Measurements from ENCODE around the gene HOMER1. TPM values are rescaled to one million over a fixed set of nuclear protein-coding genes. Genes with fewer than 3 reads are reported as not detected.

The HOMER1 gene
- total and polyA plus RNA-seq, 9 of the 15 experiments (the other 6 are each of a cell fraction or from before 2014, with no cell fraction given): 6.3 to 39.9 (median 9.9) TPM

DNA sequence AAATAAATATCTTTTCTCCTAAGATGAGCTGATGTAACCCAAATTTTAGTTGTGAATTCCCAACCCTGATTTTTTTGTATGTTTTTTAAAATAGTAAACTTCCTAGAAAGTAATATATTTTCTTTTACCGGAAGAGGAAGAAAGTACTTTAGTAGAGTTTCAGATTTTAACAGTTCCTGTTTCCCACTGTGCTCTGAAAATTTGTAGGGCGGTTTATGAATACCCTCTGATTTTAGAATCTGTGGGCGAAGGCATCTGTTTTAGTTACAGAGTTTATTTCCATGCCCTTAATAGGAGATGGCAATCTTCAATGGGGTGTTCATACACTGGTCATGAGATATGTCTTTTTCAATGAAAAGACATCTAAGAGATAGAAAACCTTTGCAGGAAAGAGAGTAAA lies 3.7 kb upstream of the HOMER1 start:
- Histone ChIP-seq H3K9me1 (ENCODE audit: control insufficient read depth, insufficient read depth, low read length) (no peaks in the 10 kb centered on the region), H3K79me2 (ENCODE audit: control insufficient read depth, insufficient read depth, low read length) (peaks cover 8% of the 10 kb centered on the region), H3K27me3 (ENCODE audit: control insufficient read depth in 2 of 2, insufficient read depth in 2 of 2, low read length in 2 of 2) (no peaks in the 10 kb centered on the region), H3K36me3 (ENCODE audit: control insufficient read depth, insufficient read depth, low read length) (no peaks in the 10 kb centered on the region), H3K4me2 (ENCODE audit: insufficient read depth, low read length) (no peak overlapping the region), H4K20me1 (replicated peaks; ENCODE audit: control insufficient read depth, insufficient read depth, low read length) (no peaks in the 10 kb centered on the region), H3K27ac (ENCODE audit: extremely low read depth, low read depth, low read length) (no peak overlapping the region), H3K9ac (ENCODE audit: insufficient read depth in 1 of 2, low read depth in 2 of 2, low read length in 2 of 2) (no peak overlapping the region), H3K9me3 (replicated peaks; ENCODE audit: control insufficient read depth, insufficient read depth, low read depth, low read length) (no peaks in the 10 kb centered on the region), H3K4me3 (no peak overlapping the region), H2AFZ (ENCODE audit: low read depth, low read length) (no peak overlapping the region), H3K4me1 (replicated peaks in 1 of 2; ENCODE audit: control insufficient read depth in 2 of 2, insufficient read depth in 2 of 2, low read length in 2 of 2) (peaks cover 0 to 13% of the 10 kb centered on the region in 2 experiments; a peak in 2 of 5 replicates)
- ChIA-PET POLR2A (no interaction called here), CTCF (ENCODE audit: low intra/inter-chr PET ratio) (no interaction called here)
- DNase-seq (ENCODE audit: extremely low read depth in 1 of 4, low spot score in 3 of 4) (no peak), FAIRE-seq (no peak), ATAC-seq (no peak)
- no TSS peak for BruUV-seq (replicated peaks)
- in situ Hi-C loops (cut with MboI) (no loop called here), intact Hi-C loops (cut with micrococcal nuclease) (no loop called here)
- WGBS (ENCODE audit: insufficient coverage, low coverage, missing lambda C conversion rate): 79% methylated on average over 3 of the region's 3 CpGs
- TF ChIP-seq, protein P1, sequence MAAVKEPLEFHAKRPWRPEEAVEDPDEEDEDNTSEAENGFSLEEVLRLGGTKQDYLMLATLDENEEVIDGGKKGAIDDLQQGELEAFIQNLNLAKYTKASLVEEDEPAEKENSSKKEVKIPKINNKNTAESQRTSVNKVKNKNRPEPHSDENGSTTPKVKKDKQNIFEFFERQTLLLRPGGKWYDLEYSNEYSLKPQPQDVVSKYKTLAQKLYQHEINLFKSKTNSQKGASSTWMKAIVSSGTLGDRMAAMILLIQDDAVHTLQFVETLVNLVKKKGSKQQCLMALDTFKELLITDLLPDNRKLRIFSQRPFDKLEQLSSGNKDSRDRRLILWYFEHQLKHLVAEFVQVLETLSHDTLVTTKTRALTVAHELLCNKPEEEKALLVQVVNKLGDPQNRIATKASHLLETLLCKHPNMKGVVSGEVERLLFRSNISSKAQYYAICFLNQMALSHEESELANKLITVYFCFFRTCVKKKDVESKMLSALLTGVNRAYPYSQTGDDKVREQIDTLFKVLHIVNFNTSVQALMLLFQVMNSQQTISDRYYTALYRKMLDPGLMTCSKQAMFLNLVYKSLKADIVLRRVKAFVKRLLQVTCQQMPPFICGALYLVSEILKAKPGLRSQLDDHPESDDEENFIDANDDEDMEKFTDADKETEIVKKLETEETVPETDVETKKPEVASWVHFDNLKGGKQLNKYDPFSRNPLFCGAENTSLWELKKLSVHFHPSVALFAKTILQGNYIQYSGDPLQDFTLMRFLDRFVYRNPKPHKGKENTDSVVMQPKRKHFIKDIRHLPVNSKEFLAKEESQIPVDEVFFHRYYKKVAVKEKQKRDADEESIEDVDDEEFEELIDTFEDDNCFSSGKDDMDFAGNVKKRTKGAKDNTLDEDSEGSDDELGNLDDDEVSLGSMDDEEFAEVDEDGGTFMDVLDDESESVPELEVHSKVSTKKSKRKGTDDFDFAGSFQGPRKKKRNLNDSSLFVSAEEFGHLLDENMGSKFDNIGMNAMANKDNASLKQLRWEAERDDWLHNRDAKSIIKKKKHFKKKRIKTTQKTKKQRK (IDR thresholded peaks at IDR 0.05; ENCODE audit: borderline replicate concordance, low read depth, low read length): no peak
- TF ChIP-seq IRF2 (CRISPR knock-in tag; IDR thresholded peaks at IDR 0.05) (no peak), TAL1 (IDR thresholded peaks at IDR 0.05) (no peak), ZNF444 (CRISPR knock-in tag; IDR thresholded peaks at IDR 0.05) (no peak), ZNF830 (CRISPR knock-in tag; IDR thresholded peaks at IDR 0.05) (no peak), ZNF445 (CRISPR knock-in tag; IDR thresholded peaks at IDR 0.05; ENCODE audit: low read depth) (no peak), ETV5 (CRISPR knock-in tag; IDR thresholded peaks at IDR 0.05; ENCODE audit: low read depth) (no peak), NR3C1 (CRISPR knock-in tag; IDR thresholded peaks at IDR 0.05) (no peak)
- TF ChIP-seq, protein P2, sequence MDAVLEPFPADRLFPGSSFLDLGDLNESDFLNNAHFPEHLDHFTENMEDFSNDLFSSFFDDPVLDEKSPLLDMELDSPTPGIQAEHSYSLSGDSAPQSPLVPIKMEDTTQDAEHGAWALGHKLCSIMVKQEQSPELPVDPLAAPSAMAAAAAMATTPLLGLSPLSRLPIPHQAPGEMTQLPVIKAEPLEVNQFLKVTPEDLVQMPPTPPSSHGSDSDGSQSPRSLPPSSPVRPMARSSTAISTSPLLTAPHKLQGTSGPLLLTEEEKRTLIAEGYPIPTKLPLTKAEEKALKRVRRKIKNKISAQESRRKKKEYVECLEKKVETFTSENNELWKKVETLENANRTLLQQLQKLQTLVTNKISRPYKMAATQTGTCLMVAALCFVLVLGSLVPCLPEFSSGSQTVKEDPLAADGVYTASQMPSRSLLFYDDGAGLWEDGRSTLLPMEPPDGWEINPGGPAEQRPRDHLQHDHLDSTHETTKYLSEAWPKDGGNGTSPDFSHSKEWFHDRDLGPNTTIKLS (IDR thresholded peaks at IDR 0.05; ENCODE audit: borderline replicate concordance, low read depth): no peak
- TF ChIP-seq, protein P3, sequence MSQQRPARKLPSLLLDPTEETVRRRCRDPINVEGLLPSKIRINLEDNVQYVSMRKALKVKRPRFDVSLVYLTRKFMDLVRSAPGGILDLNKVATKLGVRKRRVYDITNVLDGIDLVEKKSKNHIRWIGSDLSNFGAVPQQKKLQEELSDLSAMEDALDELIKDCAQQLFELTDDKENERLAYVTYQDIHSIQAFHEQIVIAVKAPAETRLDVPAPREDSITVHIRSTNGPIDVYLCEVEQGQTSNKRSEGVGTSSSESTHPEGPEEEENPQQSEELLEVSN (IDR thresholded peaks at IDR 0.05; ENCODE audit: borderline replicate concordance in 1 of 2, extremely low read depth in 1 of 2, insufficient read depth in 1 of 2, insufficient read length in 1 of 2, low read depth in 1 of 2, low read length in 1 of 2, poor library complexity in 1 of 2, severe bottlenecking in 1 of 2): no peak
- TF ChIP-seq, protein P4, sequence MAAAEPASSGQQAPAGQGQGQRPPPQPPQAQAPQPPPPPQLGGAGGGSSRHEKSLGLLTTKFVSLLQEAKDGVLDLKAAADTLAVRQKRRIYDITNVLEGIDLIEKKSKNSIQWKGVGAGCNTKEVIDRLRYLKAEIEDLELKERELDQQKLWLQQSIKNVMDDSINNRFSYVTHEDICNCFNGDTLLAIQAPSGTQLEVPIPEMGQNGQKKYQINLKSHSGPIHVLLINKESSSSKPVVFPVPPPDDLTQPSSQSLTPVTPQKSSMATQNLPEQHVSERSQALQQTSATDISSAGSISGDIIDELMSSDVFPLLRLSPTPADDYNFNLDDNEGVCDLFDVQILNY (CRISPR knock-in tag; IDR thresholded peaks at IDR 0.05): no peak
- TF ChIP-seq, protein P5, sequence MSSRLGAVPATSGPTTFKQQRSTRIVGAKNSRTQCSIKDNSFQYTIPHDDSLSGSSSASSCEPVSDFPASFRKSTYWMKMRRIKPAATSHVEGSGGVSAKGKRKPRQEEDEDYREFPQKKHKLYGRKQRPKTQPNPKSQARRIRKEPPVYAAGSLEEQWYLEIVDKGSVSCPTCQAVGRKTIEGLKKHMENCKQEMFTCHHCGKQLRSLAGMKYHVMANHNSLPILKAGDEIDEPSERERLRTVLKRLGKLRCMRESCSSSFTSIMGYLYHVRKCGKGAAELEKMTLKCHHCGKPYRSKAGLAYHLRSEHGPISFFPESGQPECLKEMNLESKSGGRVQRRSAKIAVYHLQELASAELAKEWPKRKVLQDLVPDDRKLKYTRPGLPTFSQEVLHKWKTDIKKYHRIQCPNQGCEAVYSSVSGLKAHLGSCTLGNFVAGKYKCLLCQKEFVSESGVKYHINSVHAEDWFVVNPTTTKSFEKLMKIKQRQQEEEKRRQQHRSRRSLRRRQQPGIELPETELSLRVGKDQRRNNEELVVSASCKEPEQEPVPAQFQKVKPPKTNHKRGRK (tag; IDR thresholded peaks at IDR 0.05): no peak
